Caki2 (cell line): Measurements from ENCODE around the gene PRPF18. TPM values are rescaled to one million over a fixed set of nuclear protein-coding genes. Genes with fewer than 3 reads are reported as not detected.
A peak's percentile ranks its signal among the peaks of the same experiment; 100 is the strongest.

ENCODE experiments used
- DNase-seq: peaks from one replicate; pipeline ENCODE4 v3.0.0-alpha.2; 2015; ENCODE audit warnings: low read depth
- in situ Hi-C: cut with HindIII; loops from 2 replicates; pipeline ENCODE4 v1.10.0; 2016; ENCODE audit warnings: low sequenced_read_pairs, low pct_unique_long_range_greater_than_20kb, mixed read lengths
- total RNA-seq: library from RNA; depleted of rRNA; stranded (reverse); fragments of >200 nt; shearing (Covaris generic); gene quantifications from 2 replicates; pipeline ENCODE4 v1.2.3, GENCODE V29; 2014; ENCODE audit warnings: low replicate concordance

PRPF18 gene
- total RNA-seq, 1 experiment from 2014 or later = 29.9 TPM

DNA sequence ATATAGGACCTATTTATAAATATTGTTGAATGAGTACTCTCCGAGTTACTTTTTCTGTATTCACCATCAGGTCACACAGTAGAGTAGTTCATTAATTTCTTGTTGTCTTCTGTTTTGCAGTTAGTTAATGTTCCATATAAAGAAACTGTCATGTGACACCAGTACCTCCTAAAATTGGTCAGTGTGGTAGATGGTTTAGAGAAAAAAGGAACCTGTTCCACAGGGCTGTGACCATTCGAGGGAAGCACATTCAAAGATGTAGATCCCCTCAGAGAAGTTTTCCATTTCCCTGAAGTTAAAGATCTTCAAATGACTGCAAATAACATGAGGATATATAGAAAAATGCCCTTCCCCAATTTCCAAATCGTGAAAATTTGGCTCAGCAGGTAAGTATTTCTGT is 45.7 kb downstream of the PRPF18 start:
- in situ Hi-C loops = no loop called here
- no peak for DNase-seq

- DNase-seq = no peak
- in situ Hi-C loops = no loop called here
Observed at GRCh38 chr10:13632884-13633440, 46.2 kb downstream of the PRPF18 start.

- in situ Hi-C loops = no loop called here
- DNase-seq = no peak
Observed at GRCh38 chr10:13633689-13634088, 46.9 kb downstream of the PRPF18 start.

- in situ Hi-C loops = no loop called here
- no peak for DNase-seq
Observed at GRCh38 chr10:13634207-13634606, 47.4 kb downstream of the PRPF18 start.

GRCh38 chr10:13636776-13637175 is 50.0 kb downstream of the PRPF18 start:
- in situ Hi-C loops = no loop called here
- no peak for DNase-seq

DNA sequence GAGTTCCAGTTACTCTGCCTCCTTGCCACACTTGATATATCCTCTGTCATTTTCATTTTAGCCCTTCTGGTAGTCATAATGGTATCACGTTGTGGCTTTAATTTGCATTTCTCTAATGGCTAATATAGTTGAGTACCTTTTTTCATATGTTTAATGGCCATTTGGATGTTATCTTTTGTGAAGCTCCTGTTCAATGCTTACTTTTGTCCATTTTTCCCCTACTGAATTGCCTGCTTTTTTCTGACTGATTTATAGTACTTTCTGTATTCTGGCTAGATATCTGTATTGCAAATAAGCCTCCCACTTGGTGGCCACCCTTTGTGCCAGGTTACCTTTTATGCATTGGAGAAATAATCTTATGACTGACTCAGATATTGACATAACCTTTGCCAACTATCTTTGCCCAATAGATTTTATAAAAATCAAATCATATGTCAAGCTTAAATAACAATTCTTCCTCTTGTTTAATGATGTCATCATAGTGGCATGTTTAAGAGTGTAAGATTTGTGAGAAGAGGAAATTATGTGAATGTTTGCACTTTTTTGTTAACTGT is 50.6 kb downstream of the PRPF18 start:
- peak; percentile 10 for DNase-seq
- in situ Hi-C loops = no loop called here

GRCh38 chr10:13637894-13638293 is 51.1 kb downstream of the PRPF18 start:
- no peak for DNase-seq
- in situ Hi-C loops = no loop called here

- in situ Hi-C loops = no loop called here
- DNase-seq = no peak
Observed at GRCh38 chr10:13642293-13642692, 55.5 kb downstream of the PRPF18 start.

DNA sequence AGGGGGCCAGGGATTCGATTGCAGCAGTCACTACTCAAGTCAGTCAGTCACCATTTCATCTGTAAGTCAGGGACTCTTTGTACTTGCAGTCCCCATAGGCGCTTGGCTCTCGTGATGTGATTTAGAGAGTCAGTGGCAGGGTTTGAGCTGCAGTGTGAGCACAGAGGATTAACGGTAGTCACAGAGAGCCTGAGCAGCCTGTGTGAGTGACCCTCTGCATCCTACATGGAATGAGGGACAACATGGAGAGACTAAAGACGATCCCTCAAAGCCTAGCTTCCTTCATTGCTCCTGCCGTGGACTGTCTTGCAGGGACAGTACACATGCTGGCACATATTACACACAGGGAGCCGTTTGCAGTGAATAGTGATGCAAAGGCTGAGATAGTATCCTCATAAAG is 56.3 kb downstream of the PRPF18 start:
- in situ Hi-C loops = no loop called here
- no peak for DNase-seq

DNA sequence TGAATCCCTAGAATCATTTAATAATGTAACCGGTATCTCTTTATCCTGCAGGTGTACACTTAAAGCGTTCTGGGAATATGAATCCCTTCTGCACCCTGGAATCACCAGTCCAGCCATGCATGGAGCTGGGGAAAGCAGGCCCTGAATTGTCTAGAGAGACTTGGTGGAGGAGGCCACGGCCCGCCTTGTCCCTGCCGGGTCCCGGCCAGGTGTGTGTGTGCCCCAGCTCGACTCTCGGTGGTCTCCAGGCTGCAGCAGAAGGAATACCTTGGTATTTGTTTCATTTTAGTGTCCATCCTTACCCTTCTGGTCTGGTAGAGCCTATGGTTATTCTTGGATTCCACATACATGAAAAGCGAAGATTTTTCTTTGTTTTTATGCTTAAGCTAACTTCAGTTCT is 58.1 kb downstream of the PRPF18 start:
- DNase-seq = no peak
- in situ Hi-C loops = no loop called here

DNA sequence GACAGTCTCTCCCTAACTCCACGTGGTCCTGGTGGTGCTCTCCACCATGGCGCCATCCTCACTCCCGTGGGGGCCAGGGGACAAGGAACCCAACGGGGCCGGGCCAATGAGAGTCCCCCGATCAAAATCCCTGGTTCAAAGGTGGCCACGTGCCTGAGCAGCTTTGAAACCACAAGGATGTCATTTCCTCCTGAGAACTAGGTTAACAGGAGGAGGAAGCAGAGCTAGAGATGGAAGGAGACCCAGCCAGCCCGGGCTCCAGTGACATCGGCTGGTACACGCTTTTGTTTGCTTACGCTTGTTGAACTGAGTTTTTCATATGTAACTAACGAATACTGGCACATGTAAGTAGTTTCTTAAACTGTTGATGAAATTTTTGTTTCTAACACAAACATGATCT is 61.7 kb downstream of the PRPF18 start:
- in situ Hi-C loops = no loop called here
- no peak for DNase-seq

GRCh38 chr10:13649844-13650520 is 63.2 kb downstream of the PRPF18 start:
- peak; percentile 51 for DNase-seq

GRCh38 chr10:13650961-13651360 is 64.2 kb downstream of the PRPF18 start:
- no peak for DNase-seq
- in situ Hi-C loops = no loop called here

More at GRCh38 chr10:13649844-13650520, 63.2 kb downstream of the PRPF18 start:
- in situ Hi-C loops = no loop called here

- DNase-seq = no peak
- in situ Hi-C loops = no loop called here
Observed at GRCh38 chr10:13651969-13652720, 65.4 kb downstream of the PRPF18 start.

GRCh38 chr10:13652860-13653259 is 66.1 kb downstream of the PRPF18 start:
- in situ Hi-C loops = no loop called here
- no peak for DNase-seq

- in situ Hi-C loops = no loop called here
- no peak for DNase-seq
Observed at GRCh38 chr10:13654118-13654830, 67.5 kb downstream of the PRPF18 start.

DNA sequence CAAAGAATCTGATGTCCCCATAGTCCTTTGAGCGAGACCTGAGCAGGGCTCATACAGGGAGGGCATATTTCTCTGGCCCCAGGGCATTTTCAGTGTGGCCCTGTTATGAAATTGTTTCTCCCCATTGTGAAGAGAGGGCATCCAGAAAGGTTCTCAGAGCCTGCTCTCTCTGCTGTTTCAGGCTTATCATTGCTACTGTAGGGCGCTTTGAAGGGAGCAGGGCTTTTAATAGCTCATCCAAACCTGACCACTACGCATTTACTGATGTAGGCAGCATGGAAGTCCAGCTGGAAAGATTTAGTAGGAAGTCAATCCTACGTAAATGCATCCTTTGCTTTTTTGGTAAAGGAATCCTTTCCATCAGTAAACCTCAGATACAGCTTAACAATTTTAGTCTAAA is 68.1 kb downstream of the PRPF18 start:
- in situ Hi-C loops = no loop called here
- no peak for DNase-seq

DNA sequence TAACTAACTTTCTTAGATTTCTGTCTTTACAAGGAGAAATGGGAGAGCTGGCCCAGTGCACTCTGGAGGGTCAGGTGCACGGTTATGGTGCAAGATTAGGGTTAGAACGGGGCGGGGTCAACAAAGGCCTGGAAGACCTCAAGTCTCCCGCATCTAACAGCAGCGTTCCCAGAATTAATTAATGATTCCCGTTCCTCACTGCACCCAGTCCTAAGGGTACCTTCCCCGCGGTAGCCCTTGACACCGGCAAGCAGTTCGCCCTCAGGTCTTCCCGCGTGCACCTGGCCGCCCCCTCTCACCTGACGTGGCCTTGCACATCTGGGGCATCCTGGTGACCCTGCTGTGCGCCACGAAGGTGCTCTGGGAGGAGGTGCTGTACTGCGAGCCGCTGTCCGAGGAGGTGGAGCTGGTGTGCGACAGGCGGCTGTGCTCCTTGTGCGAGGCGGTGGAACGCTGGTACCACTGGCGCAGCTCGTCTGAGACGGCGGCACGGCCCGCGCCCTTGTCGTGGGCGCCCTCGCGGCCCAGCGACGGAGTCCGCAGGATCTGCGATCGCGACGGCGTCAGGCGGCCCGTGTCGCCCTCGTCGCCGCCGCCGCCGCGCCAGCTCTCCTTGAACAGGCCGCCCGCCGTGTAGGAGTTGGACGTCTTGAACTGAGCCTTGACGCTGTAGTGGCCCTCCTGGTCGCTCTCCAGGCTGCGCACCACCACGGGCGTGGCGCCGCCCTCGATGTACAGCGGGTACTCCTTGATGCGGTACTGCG is 69.8 kb downstream of the PRPF18 start:
- in situ Hi-C loops = no loop called here
- no peak for DNase-seq
